SU-DHL-6 (cell line): Measurements from ENCODE around the gene CARMIL1.
"Not testable (repeated sequence)": the region's sequence is repeated elsewhere in the genome, so short reads cannot be mapped to it uniquely, and the experiment has no call there.

Experiments used
- H2AFZ ChIP-seq: fragments of 200-600 bp; sonication (generic); 2 replicates; pipeline ENCODE4 v1.6.1; 2014; ENCODE audit warnings: low read depth, mild to moderate bottlenecking, moderate library complexity, mixed read lengths, antibody characterized with exemption, low read length; ENCODE audit not compliant: severe bottlenecking
- H3F3A ChIP-seq: fragments of 200-600 bp; shearing (Covaris generic); 2 replicates; pipeline ENCODE4 v1.6.0; 2016; ENCODE audit warnings: antibody characterized with exemption, mild to moderate bottlenecking; ENCODE audit not compliant: insufficient read depth
- H3K27ac ChIP-seq: fragments of 200-600 bp; sonication (generic); 2 replicates; pipeline ENCODE4 v1.5.1; 2016; ENCODE audit warnings: low read depth, mild to moderate bottlenecking, low read length, moderate library complexity, mixed read lengths
- H3K27me3 ChIP-seq: fragments of 200-600 bp; sonication (generic), shearing (Covaris generic); 2 replicates; pipeline ENCODE4 v1.6.0; 2014; ENCODE audit warnings: mild to moderate bottlenecking, low read length
- H3K36me3 ChIP-seq: fragments of 200-600 bp; sonication (generic); 2 replicates; pipeline ENCODE4 v1.6.1; 2014; ENCODE audit warnings: mild to moderate bottlenecking, low read length, mixed read lengths
- H3K4me2 ChIP-seq: fragments of 300-600, 200-600 bp; shearing (Covaris generic), sonication (generic); 2 replicates; pipeline ENCODE4 v1.6.0; 2014; ENCODE audit warnings: low read length, low read depth, mild to moderate bottlenecking; ENCODE audit not compliant: poor library complexity, severe bottlenecking
- H3K4me3 ChIP-seq: fragments of 200-600 bp; sonication (generic); 2 replicates; pipeline ENCODE4 v1.5.1; 2014; ENCODE audit warnings: antibody characterized with exemption, low read length, mild to moderate bottlenecking, mixed read lengths; ENCODE audit not compliant: insufficient read depth, poor library complexity, severe bottlenecking
- H3K79me2 ChIP-seq: fragments of 200-600 bp; sonication (generic); 2 replicates; pipeline ENCODE4 v1.6.1; 2014; ENCODE audit warnings: mild to moderate bottlenecking, low read length, moderate library complexity; ENCODE audit not compliant: insufficient read depth
- H3K9ac ChIP-seq: fragments of 200-600 bp; sonication (generic); 2 replicates; pipeline ENCODE4 v1.7.0; 2014; ENCODE audit warnings: mild to moderate bottlenecking, low read length
- H3K9me2 ChIP-seq: fragments of 200-600 bp; sonication (generic); replicated peaks from 2 replicates; pipeline ENCODE4 v1.6.1; 2014; ENCODE audit warnings: low read length; ENCODE audit not compliant: insufficient read depth
- H3K9me3 ChIP-seq: fragments of 200-600 bp; sonication (generic); 2 replicates; pipeline ENCODE4 v1.6.1; 2014; ENCODE audit warnings: low read length, mixed read lengths; ENCODE audit not compliant: insufficient read depth
- H4K20me1 ChIP-seq: fragments of 200-600 bp; sonication (generic); 2 replicates; pipeline ENCODE4 v1.6.1; 2014; ENCODE audit warnings: low read depth, mild to moderate bottlenecking, antibody characterized with exemption, low read length, moderate library complexity, mixed read lengths
- EZH2phosphoT487 ChIP-seq: fragments of 200-600 bp; sonication (generic), shearing (Covaris generic); conservative IDR thresholded peaks from 2 replicates; pipeline ENCODE4 v1.6.1; 2018; ENCODE audit warnings: mild to moderate bottlenecking, antibody characterized with exemption, low read length, moderate library complexity, mixed read lengths
- TF ChIP-seq, protein P1 (sequence below): fragments of 200-600 bp; sonication (generic); IDR thresholded peaks from one replicate; pipeline ENCODE4 v1.5.1; 2017; ENCODE audit warnings: antibody characterized with exemption, mild to moderate bottlenecking, low read length, moderate library complexity; ENCODE audit not compliant: insufficient read depth, poor library complexity, severe bottlenecking

The CARMIL1 gene

DNA sequence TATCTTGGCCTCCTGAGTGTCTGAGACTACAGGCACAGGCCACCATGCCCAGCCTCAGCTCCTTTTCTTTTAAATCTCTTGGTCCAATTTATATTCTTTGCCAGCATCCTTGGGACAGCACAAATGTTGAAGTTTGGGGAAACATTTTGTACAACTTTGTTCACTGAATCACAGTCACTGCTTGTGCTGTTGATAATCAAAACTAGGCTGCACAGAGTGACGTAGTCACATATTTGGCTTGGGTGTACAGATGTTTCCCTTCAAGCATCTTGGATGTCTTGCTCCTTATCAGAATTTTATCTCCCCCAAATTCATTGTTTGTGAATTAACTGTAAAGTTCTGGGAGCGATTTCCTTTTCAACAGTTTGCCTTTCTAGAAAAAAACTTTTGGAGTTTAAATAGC, 17.9 kb downstream of the CARMIL1 start:
- Histone ChIP-seq H3K9ac (no peak overlapping the region), H3K79me2 (peaks cover 70% of the 10 kb centered on the region), H3K9me2 (no peaks in the 10 kb centered on the region), H3K36me3 (no peaks in the 10 kb centered on the region), H3K9me3 (no peaks in the 10 kb centered on the region), H4K20me1 (peaks cover 54% of the 10 kb centered on the region), H3K27ac (no peak overlapping the region), H3F3A (0 out of 2 replicates have a peak, but pooled peaks cover 4% of the 10 kb centered on the region), H3K4me2 (no peak overlapping the region), H3K4me3 (no peak overlapping the region), H3K27me3 (no peaks in the 10 kb centered on the region), H2AFZ (no peak overlapping the region)
- no peak for TF ChIP-seq EZH2phosphoT487
- TF ChIP-seq, protein P1, sequence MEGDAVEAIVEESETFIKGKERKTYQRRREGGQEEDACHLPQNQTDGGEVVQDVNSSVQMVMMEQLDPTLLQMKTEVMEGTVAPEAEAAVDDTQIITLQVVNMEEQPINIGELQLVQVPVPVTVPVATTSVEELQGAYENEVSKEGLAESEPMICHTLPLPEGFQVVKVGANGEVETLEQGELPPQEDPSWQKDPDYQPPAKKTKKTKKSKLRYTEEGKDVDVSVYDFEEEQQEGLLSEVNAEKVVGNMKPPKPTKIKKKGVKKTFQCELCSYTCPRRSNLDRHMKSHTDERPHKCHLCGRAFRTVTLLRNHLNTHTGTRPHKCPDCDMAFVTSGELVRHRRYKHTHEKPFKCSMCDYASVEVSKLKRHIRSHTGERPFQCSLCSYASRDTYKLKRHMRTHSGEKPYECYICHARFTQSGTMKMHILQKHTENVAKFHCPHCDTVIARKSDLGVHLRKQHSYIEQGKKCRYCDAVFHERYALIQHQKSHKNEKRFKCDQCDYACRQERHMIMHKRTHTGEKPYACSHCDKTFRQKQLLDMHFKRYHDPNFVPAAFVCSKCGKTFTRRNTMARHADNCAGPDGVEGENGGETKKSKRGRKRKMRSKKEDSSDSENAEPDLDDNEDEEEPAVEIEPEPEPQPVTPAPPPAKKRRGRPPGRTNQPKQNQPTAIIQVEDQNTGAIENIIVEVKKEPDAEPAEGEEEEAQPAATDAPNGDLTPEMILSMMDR, result no peak

DNA sequence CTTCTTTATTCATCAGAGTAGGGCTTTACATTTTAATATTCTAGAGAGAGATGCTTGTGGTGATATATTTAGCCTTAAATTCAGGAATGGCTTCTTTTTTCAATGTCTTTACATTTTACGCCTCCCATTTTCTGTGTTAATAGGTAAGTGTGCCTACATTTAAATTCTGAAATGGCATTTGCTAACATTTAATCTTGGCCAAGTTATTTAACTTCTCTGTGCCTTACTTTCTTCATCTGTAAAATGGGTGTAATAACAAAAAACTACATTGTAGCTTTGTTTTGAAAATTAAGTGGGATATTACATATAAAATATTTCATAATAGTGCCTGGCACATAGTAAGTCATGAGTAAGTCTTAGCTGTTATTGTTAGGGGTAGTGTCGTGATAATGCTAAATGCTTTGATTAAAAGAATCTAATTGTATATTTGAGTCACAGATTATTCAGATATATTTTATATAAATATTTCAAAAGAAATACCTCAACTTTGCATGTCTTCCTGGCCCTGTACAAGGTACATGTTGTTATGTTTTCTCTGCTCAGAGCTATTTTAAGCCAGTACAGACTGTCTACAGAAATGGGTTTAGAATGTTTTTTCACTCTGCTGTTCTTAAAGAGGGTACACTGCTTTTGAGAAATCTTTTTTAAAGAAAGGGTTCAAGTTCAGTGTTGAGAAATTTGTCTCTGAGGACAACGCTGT, 18.8 kb downstream of the CARMIL1 start:
- Histone ChIP-seq H3K9ac (no peak overlapping the region), H3K4me2 (peak overlapping the region; percentile 29), H4K20me1 (peaks cover 54% of the 10 kb centered on the region), H3F3A (0 out of 2 replicates have a peak, but pooled peaks cover 4% of the 10 kb centered on the region), H3K4me3 (no peak overlapping the region), H3K27ac (no peak overlapping the region), H3K9me3 (no peaks in the 10 kb centered on the region), H3K36me3 (no peaks in the 10 kb centered on the region), H3K79me2 (peaks cover 72% of the 10 kb centered on the region), H2AFZ (no peak overlapping the region), H3K9me2 (no peaks in the 10 kb centered on the region), H3K27me3 (no peaks in the 10 kb centered on the region)
- TF ChIP-seq, protein P1, result no peak
- TF ChIP-seq EZH2phosphoT487, result no peak

DNA sequence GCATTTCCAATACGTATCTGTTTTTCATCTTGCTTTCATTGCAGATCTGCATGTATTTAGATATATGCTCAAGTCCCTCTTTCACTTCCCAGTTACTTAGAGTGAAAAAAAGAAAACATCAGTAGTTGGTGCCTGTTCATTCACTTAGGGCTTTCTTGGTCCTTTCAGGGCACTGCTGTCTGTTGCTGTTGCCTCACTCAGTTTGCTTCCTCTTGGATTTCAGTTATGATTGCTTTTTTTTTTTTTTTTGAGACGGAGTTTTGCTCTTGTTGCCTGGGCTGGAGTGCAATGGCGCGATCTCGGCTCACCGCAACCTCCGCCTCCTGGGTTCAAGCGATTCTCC, 19.3 kb downstream of the CARMIL1 start:
- not testable (repeated sequence) for H3K9me3 ChIP-seq, H3K27me3 ChIP-seq, H3K9ac ChIP-seq, H3K36me3 ChIP-seq, H3K9me2 ChIP-seq, H3K4me3 ChIP-seq, H3K27ac ChIP-seq, H3F3A ChIP-seq, H2AFZ ChIP-seq
- peak overlapping the region; percentile 29 for H3K4me2 ChIP-seq
- H4K20me1 ChIP-seq, result peaks cover 58% of the 10 kb centered on the region
- peaks cover 75% of the 10 kb centered on the region for H3K79me2 ChIP-seq

DNA sequence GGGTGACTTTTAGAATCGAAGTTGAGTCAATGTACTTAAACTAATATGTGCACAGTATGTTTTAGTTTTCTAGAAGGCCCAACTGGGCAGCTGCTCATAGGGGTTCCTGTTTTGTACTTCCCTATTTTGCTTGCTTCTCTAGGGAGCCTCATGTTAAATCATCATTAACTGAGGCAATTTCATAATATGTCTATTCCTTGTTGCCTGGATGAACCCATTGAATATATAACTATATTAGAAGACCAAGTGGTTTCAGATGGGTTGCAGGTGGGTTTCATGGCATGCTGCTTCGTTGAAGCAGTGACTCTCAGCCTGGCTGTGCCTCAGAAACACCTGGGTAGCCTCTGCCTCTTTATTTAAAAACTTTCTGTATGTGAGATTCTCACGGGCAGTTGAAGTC, 22.2 kb downstream of the CARMIL1 start:
- Histone ChIP-seq H3K36me3 (no peaks in the 10 kb centered on the region), H4K20me1 (peaks cover 47% of the 10 kb centered on the region), H3K79me2 (peaks cover 71% of the 10 kb centered on the region), H3K4me2 (peak overlapping the region; percentile 3), H3K27me3 (no peaks in the 10 kb centered on the region), H3K9ac (no peak overlapping the region), H3K27ac (no peak overlapping the region), H3F3A (0 out of 2 replicates have a peak, but pooled peaks cover 4% of the 10 kb centered on the region), H3K9me2 (no peaks in the 10 kb centered on the region), H3K4me3 (no peak overlapping the region), H3K9me3 (no peaks in the 10 kb centered on the region), H2AFZ (no peak overlapping the region)
- no peak for TF ChIP-seq EZH2phosphoT487
- TF ChIP-seq, protein P1, result no peak
